ENCODE results near the gene STIM1. TPM values are rescaled to one million over a fixed set of nuclear protein-coding genes. Genes with fewer than 3 reads are reported as not detected.

STIM1 gene
- total and polyA plus RNA-seq, 10 of the 15 experiments (the other 5 are each of a cell fraction or from before 2014, with no cell fraction given) = 8.6 to 57.7 (median 29.3) TPM

DNA sequence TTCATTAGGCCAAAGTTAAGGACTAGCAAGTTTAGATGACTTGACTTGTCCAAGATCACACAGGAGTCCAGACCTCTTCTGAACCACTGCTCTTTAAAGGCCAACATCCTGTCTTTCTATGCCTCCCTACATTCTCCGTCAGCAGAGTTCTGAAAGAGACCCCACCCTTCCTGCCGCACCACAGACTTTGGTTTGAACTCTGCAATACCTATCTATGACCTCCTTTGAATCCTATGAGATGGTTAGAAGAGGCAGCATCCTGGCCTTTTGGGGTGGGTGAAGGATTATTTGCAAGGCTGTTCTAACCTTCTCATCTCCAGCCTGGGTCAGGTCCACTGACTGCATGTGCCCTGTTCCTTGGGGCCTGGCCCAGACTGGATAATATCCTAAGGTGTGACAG is 234.8 kb downstream of the STIM1 start:
- ChIA-PET RAD21 (ENCODE audit: unreplicated experiment) (no interaction called here), SMC1A (ENCODE audit: uncharacterized antibody, unreplicated experiment) (no interaction called here), POLR2A (no interaction called here), CTCF (no interaction called here)
- peaks cover 13% of the 10 kb centered on the region for H3K79me2 ChIP-seq (ENCODE audit: control insufficient read depth, insufficient read depth, low read length)
- in situ Hi-C loops (cut with MboI) = no loop called here
- WGBS (ENCODE audit: insufficient coverage, insufficient replicate concordance, low lambda C conversion rate, missing lambda C conversion rate) = 97% methylated on average over 2 of the region's 2 CpGs
- no peaks in the 10 kb centered on the region for H4K20me1 ChIP-seq (ENCODE audit: control insufficient read depth, insufficient read depth)
- no peak overlapping the region for H3K4me3 ChIP-seq
- BruUV-seq (replicated peaks) = no TSS peak
- no peak for FAIRE-seq
- no peak overlapping the region for H3K9ac ChIP-seq (ENCODE audit: control insufficient read depth, insufficient read depth, low read length)
- H3K36me3 ChIP-seq (ENCODE audit: control insufficient read depth in 2 of 2, insufficient read depth in 2 of 2, low read length in 1 of 2) = peaks cover 5 to 19% of the 10 kb centered on the region in 2 experiments
- DNase-seq (ENCODE audit: low read depth, low spot score) = no peak
- no peaks in the 10 kb centered on the region for H3K27me3 ChIP-seq (replicated peaks in 1 of 2; ENCODE audit: control insufficient read depth in 2 of 2, insufficient read depth in 2 of 2, low read length in 1 of 2)
- no peak overlapping the region for H3K27ac ChIP-seq (ENCODE audit: control insufficient read depth, insufficient read depth)
- no peaks in the 10 kb centered on the region for H3K9me3 ChIP-seq (replicated peaks; ENCODE audit: control insufficient read depth, insufficient read depth, low read length)
- H3K4me1 ChIP-seq (ENCODE audit: control insufficient read depth, insufficient read depth, low read length) = peaks cover 8% of the 10 kb centered on the region
- intact Hi-C loops (cut with micrococcal nuclease; ENCODE audit: unreplicated experiment) = no loop called here
- no peak overlapping the region for H2AFZ ChIP-seq (ENCODE audit: control insufficient read depth, low read depth, low read length)
- no peak overlapping the region for H3K4me2 ChIP-seq (ENCODE audit: control insufficient read depth, insufficient read depth)
- ATAC-seq = no peak
- TF ChIP-seq SREBF1 (IDR thresholded peaks at IDR 0.05; ENCODE audit: low read length) = no peak
- no peak for TF ChIP-seq KDM1A (IDR thresholded peaks at IDR 0.05; ENCODE audit: borderline replicate concordance)
- TF ChIP-seq CUX1 (IDR thresholded peaks at IDR 0.05; ENCODE audit: insufficient replicate concordance, low read depth, low read length) = no peak
- no peak for TF ChIP-seq ZNF622 (IDR thresholded peaks at IDR 0.05)
- no peak for TF ChIP-seq USF1 (IDR thresholded peaks at IDR 0.05; ENCODE audit: borderline replicate concordance, extremely low read length, insufficient read depth, low read depth, low read length)
- TF ChIP-seq IRF3 (IDR thresholded peaks at IDR 0.05) = no peak
- no peak for TF ChIP-seq CEBPB (IDR thresholded peaks at IDR 0.05; ENCODE audit: borderline replicate concordance in 1 of 2, low read depth in 2 of 2, low read length in 2 of 2)
- TF ChIP-seq YBX1 (IDR thresholded peaks at IDR 0.05) = no peak
- TF ChIP-seq HDAC6 (IDR thresholded peaks at IDR 0.05; ENCODE audit: unreplicated experiment) = no peak
- TF ChIP-seq BACH1 (IDR thresholded peaks at IDR 0.05; ENCODE audit: borderline replicate concordance) = no peak
- no peak for TF ChIP-seq STAT3 (IDR thresholded peaks at IDR 0.05; ENCODE audit: low read depth, low read length)
- TF ChIP-seq TBL1XR1 (IDR thresholded peaks at IDR 0.05; ENCODE audit: low read depth, low read length) = no peak
- no peak for TF ChIP-seq POLR2AphosphoS2 (IDR thresholded peaks at IDR 0.05; ENCODE audit: low read depth, low read length)

Data from GM12878 (cell line).